GM21381 (cell line): ENCODE data around the gene KLHDC7A.

ENCODE experiments used
- ATAC-seq: cut with Tn5 transposase; IDR thresholded peaks from one replicate; pipeline ENCODE4 v1.9.1; 2021; ENCODE audit warnings: mild to moderate bottlenecking, moderate library complexity; ENCODE audit not compliant: unreplicated experiment

Gene KLHDC7A

GRCh38 chr1:18501833-18502232 is 21.1 kb downstream of the KLHDC7A start:
- ATAC-seq = no peak

GRCh38 chr1:18504609-18505008 is 23.9 kb downstream of the KLHDC7A start:
- ATAC-seq = no peak

- ATAC-seq = no peak
These were observed 24.9 kb downstream of the KLHDC7A start for GRCh38 chr1:18505666-18506065.

- ATAC-seq = no peak
These were observed 27.4 kb downstream of the KLHDC7A start for GRCh38 chr1:18508084-18508483.

- no peak for ATAC-seq
These were observed 30.6 kb downstream of the KLHDC7A start for GRCh38 chr1:18511149-18511873.

- ATAC-seq = no peak
These were observed 31.1 kb downstream of the KLHDC7A start for GRCh38 chr1:18511874-18512150.

GRCh38 chr1:18512883-18513282 is 32.2 kb downstream of the KLHDC7A start:
- no peak for ATAC-seq

- no peak for ATAC-seq
These were observed 33.3 kb downstream of the KLHDC7A start for GRCh38 chr1:18513995-18514394.

- no peak for ATAC-seq
These were observed 34.5 kb downstream of the KLHDC7A start for GRCh38 chr1:18515120-18515667.

GRCh38 chr1:18516473-18516872 is 35.7 kb downstream of the KLHDC7A start:
- no peak for ATAC-seq

GRCh38 chr1:18526436-18527275 is 45.9 kb downstream of the KLHDC7A start:
- ATAC-seq = no peak

- no peak for ATAC-seq
These were observed 46.8 kb downstream of the KLHDC7A start for GRCh38 chr1:18527514-18527913.

GRCh38 chr1:18527921-18528320 is 47.2 kb downstream of the KLHDC7A start:
- no peak for ATAC-seq

- no peak for ATAC-seq
These were observed 47.9 kb downstream of the KLHDC7A start for GRCh38 chr1:18528616-18529015.

- no peak for ATAC-seq
These were observed 49.0 kb downstream of the KLHDC7A start for GRCh38 chr1:18529714-18530113.

GRCh38 chr1:18530587-18531502 is 50.1 kb downstream of the KLHDC7A start:
- no peak for ATAC-seq

GRCh38 chr1:18531503-18531845 is 50.7 kb downstream of the KLHDC7A start:
- ATAC-seq = no peak

GRCh38 chr1:18532390-18533170 is 51.9 kb downstream of the KLHDC7A start:
- ATAC-seq = no peak

- no peak for ATAC-seq
These were observed 52.5 kb downstream of the KLHDC7A start for GRCh38 chr1:18533259-18533658.

- ATAC-seq = no peak
These were observed 54.1 kb downstream of the KLHDC7A start for GRCh38 chr1:18534810-18535205.
